Measurements from ENCODE around the gene AUTS2. TPM values are rescaled to one million over a fixed set of nuclear protein-coding genes. Genes with fewer than 3 reads are reported as not detected.

The AUTS2 gene
- total RNA-seq, 2 experiments from 2014 or later = 4.0 to 4.7 TPM

DNA sequence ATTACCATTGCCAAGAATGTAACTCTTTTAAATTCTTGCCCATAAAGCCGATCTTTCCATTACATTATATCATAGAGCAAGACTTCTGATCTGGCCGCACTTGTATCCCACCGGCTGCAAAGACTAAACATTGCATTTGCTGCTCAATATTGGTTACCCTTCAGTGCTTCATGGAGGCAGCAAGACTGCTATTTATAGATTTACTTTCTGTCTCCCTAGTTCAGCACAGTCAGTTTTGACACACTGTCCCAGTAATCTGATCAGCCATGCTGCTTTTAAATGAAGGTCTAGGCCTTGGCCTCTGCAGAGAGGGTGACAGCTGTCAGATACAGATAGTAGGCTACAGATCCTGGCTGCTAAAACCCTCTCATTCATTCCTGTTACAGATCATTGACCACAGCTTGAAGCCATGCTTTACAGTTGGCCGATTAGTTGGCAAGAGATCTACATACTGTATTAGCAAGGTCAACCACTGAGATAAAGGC is 971.1 kb downstream of the AUTS2 start:
- intact Hi-C loops (cut with micrococcal nuclease) = no loop called here
- no peak overlapping the region for H3K27ac Mint-ChIP-seq
- H3K4me1 Mint-ChIP-seq (ENCODE audit: low read depth) = no peaks in the 10 kb centered on the region
- H3K9me3 Mint-ChIP-seq = no peaks in the 10 kb centered on the region
- H3K27me3 Mint-ChIP-seq = no peaks in the 10 kb centered on the region
- H3K36me3 Mint-ChIP-seq = no peaks in the 10 kb centered on the region
- no peak overlapping the region for H3K4me3 Mint-ChIP-seq
- DNase-seq = no peak
- ChIA-PET CTCF (no interaction called here), POLR2A (no interaction called here)

DNA sequence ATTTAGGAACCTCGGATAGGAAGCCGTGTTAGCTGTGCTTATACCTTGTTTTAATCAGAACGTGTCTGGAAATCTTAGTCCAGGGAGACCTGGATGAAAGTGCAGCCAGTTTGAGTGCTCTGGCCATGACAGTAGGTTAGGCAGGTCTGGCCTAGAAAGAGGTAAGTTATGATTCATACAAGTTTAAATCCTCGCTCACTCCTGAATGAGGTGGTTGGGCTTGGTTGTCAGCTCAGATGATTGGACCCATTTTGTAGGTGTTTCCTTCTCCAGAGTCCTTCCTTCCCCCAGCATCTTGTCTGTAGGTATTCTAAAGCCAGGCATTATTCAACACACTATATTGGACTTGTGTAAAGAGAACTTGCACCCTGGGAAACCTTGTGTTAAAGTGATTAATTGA is 971.8 kb downstream of the AUTS2 start:
- H3K4me3 Mint-ChIP-seq = no peak overlapping the region
- no peak overlapping the region for H3K27ac Mint-ChIP-seq
- no peaks in the 10 kb centered on the region for H3K4me1 Mint-ChIP-seq (ENCODE audit: low read depth)
- H3K9me3 Mint-ChIP-seq = no peaks in the 10 kb centered on the region
- POLR2A ChIA-PET = no interaction called here
- CTCF ChIA-PET = no interaction called here
- intact Hi-C loops (cut with micrococcal nuclease) = no loop called here
- no peaks in the 10 kb centered on the region for H3K27me3 Mint-ChIP-seq
- H3K36me3 Mint-ChIP-seq = no peaks in the 10 kb centered on the region
- DNase-seq = no peak

DNA sequence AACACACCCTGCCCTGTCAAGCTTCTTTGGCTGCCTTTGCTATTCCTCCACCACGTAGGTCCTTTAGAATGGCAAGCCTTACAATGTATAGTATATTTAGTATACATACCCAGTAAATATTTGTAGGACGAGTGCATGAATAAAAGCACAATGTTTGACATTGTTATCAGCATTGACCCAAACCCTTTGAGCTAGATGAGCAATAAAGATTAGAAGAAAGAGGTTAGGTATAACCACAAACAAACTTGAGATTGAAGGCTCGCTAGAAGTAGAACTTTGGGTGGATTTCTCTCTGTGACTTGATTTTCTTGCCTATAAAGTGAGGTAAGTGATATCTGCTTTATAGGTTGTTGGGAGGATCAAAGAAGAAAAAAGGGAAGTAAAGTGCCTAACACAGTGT is 972.7 kb downstream of the AUTS2 start:
- no peak for DNase-seq
- ChIA-PET CTCF (no interaction called here), POLR2A (no interaction called here)
- H3K4me1 Mint-ChIP-seq (ENCODE audit: low read depth) = no peaks in the 10 kb centered on the region
- H3K36me3 Mint-ChIP-seq = no peaks in the 10 kb centered on the region
- intact Hi-C loops (cut with micrococcal nuclease) = no loop called here
- H3K27me3 Mint-ChIP-seq = no peaks in the 10 kb centered on the region
- H3K9me3 Mint-ChIP-seq = no peaks in the 10 kb centered on the region
- no peak overlapping the region for H3K27ac Mint-ChIP-seq
- H3K4me3 Mint-ChIP-seq = no peak overlapping the region

DNA sequence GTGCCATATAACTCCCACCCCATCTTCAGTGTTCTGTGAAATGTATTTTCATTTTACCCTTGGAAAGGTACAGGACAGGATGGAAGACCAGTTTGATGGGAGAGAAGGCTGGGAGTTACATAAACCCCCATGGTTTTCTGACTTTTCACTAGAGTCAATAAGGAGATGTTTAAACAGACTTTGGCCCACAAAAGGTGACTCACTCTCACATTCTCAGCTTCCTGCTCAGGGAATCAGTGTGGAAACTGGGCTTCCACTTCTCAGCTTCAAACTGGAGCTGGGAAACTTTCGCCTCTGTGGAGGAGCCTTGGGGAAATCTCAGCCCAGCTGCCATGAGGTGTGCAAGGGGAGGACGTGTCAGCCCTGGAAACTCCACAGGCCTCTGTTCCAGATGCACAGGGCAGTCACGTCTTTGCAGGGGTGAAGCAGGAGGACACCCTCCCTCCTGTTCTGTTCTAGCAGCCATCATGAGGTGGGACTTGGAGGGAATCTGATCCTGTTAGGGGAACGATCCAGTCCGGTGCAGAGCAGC is 973.2 kb downstream of the AUTS2 start:
- no peak overlapping the region for H3K27ac Mint-ChIP-seq
- intact Hi-C loops (cut with micrococcal nuclease) = no loop called here
- H3K9me3 Mint-ChIP-seq = no peaks in the 10 kb centered on the region
- no peak overlapping the region for H3K4me3 Mint-ChIP-seq
- POLR2A ChIA-PET = no interaction called here
- CTCF ChIA-PET = no interaction called here
- H3K4me1 Mint-ChIP-seq (ENCODE audit: low read depth) = no peaks in the 10 kb centered on the region
- no peaks in the 10 kb centered on the region for H3K36me3 Mint-ChIP-seq
- H3K27me3 Mint-ChIP-seq = no peaks in the 10 kb centered on the region
- DNase-seq = no peak

DNA sequence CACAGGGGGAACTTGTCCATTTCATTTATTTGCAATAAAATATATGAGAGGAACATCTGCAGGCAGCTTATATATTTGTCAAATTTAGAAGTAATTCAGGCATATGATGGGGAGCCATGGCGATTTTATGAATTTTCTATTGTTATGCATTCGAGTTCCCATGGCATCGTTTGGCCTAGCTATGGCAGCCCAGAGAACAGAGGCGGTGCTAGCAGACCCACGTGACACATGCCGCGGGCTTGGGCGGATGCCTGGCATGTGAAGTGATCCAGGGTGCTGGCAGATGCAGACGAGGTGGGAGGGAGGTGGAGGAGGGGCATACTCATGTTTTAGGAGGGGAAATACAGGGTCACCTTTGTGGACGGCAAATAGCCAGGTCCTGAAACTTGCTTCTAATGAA is 973.7 kb downstream of the AUTS2 start:
- Mint-ChIP-seq H3K4me1 (ENCODE audit: low read depth) (no peaks in the 10 kb centered on the region), H3K27me3 (no peaks in the 10 kb centered on the region), H3K9me3 (no peaks in the 10 kb centered on the region), H3K27ac (no peak overlapping the region), H3K4me3 (no peak overlapping the region), H3K36me3 (no peaks in the 10 kb centered on the region)
- POLR2A ChIA-PET = no interaction called here
- no peak for DNase-seq
- CTCF ChIA-PET = no interaction called here
- intact Hi-C loops (cut with micrococcal nuclease) = no loop called here

DNA sequence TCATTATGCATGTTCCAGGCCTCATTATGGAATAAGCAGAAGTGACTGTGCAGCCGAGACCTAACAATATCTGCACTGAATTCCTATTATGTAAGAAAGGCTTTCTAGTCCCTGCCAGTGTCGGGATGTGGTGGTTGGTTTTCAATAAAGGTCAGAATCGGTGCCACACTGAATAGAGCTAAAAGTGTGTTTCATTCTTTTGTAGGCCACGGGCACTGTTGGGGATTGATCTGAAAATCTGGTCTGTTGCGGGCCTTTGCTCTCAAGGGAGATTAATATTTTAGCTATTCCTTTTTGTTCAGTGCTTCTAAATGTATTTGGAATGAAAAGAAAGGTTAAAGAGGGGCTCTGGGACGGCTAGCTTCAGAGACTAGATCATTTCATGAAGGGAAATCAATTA is 974.3 kb downstream of the AUTS2 start:
- Mint-ChIP-seq H3K27ac (no peak overlapping the region), H3K4me1 (ENCODE audit: low read depth) (no peaks in the 10 kb centered on the region), H3K4me3 (no peak overlapping the region), H3K9me3 (no peaks in the 10 kb centered on the region), H3K36me3 (no peaks in the 10 kb centered on the region), H3K27me3 (no peaks in the 10 kb centered on the region)
- CTCF ChIA-PET = no interaction called here
- POLR2A ChIA-PET = no interaction called here
- no peak for DNase-seq
- intact Hi-C loops (cut with micrococcal nuclease) = no loop called here

DNA sequence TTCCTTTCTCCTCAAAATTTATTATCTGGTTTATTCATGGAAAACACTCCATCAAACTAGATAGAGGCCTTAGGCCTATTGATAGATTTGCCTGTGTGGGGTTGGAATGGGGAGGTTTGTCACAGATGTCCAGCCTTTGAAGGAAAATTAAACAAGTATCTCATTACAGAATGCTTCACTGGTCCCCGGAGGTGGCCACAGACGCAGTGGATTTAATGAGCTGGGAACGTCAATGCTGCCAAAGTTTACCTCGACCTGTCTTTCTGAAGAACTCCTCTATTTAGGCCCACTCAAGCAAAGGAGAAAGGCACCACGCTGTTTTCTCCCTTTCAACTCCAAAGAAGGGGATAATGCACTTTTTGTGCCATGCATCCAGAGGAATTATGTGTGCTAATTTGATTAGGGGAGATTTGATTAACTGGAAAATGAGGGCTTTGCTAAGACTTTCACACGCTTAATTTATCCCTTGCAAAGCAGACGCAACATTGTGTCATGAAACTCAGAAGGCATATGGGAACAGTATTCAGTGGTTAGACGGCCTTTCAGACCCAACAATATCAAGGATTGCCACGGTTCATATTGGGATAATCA is 974.9 kb downstream of the AUTS2 start:
- no peak for DNase-seq
- H3K27me3 Mint-ChIP-seq = no peaks in the 10 kb centered on the region
- H3K36me3 Mint-ChIP-seq = no peaks in the 10 kb centered on the region
- intact Hi-C loops (cut with micrococcal nuclease) = no loop called here
- H3K4me3 Mint-ChIP-seq = no peak overlapping the region
- H3K9me3 Mint-ChIP-seq = peaks cover 3% of the 10 kb centered on the region
- CTCF ChIA-PET = no interaction called here
- H3K4me1 Mint-ChIP-seq (ENCODE audit: low read depth) = no peaks in the 10 kb centered on the region
- POLR2A ChIA-PET = no interaction called here
- H3K27ac Mint-ChIP-seq = no peak overlapping the region

DNA sequence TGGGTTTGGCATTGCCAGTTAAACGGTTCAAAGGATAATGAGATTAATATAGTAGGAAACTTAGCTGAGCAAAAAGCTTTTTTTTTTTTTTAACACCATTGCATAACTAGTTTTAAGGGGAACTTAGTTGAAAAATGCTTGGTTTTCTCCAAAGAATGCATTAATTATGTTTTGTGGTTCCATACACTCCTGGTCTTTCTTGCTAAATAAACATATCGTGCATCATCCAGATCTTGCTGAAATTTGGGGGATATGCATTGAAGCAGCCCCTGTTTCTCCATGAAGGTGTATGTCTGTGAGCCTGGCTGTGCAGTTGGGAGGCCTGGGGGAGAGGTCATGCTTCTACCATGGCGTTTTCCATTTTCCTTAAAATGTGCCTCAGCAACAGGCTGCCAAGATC is 975.4 kb downstream of the AUTS2 start:
- ChIA-PET POLR2A (no interaction called here), CTCF (no interaction called here)
- no peaks in the 10 kb centered on the region for H3K4me1 Mint-ChIP-seq (ENCODE audit: low read depth)
- intact Hi-C loops (cut with micrococcal nuclease) = no loop called here
- peaks cover 6% of the 10 kb centered on the region for H3K9me3 Mint-ChIP-seq
- no peak overlapping the region for H3K4me3 Mint-ChIP-seq
- no peaks in the 10 kb centered on the region for H3K36me3 Mint-ChIP-seq
- no peaks in the 10 kb centered on the region for H3K27me3 Mint-ChIP-seq
- no peak for DNase-seq
- H3K27ac Mint-ChIP-seq = no peak overlapping the region

DNA sequence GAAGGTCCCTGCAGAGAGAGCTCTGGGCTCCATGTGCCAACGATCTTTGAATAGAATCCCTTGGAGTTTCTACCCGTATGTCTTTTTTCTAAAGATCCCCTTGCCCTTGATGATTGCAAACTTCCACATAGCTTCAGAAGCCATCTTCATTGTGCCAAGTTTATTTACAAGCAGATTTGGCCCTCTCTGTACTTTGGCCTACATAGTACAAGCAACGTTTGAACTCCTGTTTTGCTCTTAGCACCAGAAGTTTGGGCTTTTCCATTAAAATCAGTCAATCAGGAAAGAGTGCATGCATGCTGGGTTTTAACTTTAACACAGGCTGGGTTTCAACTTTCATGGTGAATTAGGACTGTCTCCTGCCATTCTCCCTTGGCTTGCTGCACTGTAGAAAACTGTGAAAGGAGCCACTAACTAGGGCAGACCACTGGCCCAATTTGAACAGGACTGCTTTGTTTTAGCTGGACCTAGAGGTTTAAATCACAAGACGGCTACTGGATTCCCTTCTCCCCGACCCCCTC is 976.1 kb downstream of the AUTS2 start:
- POLR2A ChIA-PET = no interaction called here
- H3K9me3 Mint-ChIP-seq = peaks cover 6% of the 10 kb centered on the region
- no peaks in the 10 kb centered on the region for H3K4me1 Mint-ChIP-seq (ENCODE audit: low read depth)
- CTCF ChIA-PET = no interaction called here
- intact Hi-C loops (cut with micrococcal nuclease) = no loop called here
- H3K27me3 Mint-ChIP-seq = no peaks in the 10 kb centered on the region
- no peaks in the 10 kb centered on the region for H3K36me3 Mint-ChIP-seq
- no peak overlapping the region for H3K27ac Mint-ChIP-seq
- H3K4me3 Mint-ChIP-seq = no peak overlapping the region
- no peak for DNase-seq

DNA sequence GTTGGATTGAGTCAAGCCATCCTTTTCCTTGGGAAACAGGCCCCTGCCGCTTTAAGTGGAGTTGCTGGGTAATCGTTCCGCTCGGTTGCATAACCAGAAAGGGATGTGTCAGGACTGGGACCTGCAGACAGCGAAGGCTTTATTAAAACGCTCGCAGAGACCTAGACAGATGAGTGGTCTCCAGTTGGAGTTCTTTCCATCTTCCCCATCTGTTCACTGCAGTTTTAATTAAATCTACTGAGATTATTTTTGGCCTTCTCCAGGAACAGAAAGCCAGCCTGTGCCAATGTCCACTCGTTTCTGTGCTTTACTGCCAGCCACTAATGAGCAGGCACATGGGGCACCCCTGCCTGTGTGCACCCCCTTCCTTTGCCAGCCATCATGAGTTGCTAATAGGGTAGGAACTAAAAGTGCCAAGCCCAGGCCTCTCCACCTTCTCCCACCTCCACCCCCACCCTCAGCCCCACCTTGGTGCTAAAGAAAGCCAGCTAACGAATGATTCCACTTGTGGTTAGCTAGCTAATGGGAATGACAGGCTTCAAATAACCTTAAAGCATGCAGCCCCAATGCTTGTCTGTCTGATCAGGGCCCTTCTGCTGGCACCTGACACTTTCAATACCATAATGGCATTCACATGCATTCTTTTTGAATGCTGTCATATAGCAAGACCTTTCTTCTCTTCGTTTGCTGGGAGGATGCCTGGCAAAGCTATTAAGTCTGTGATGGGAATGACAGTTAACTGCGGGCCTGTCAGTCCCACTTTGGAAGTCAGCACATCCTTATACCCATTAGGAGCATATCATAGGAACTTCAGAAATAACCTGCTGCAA is 976.9 kb downstream of the AUTS2 start:
- Mint-ChIP-seq H3K36me3 (no peaks in the 10 kb centered on the region), H3K4me1 (ENCODE audit: low read depth) (no peaks in the 10 kb centered on the region), H3K27ac (no peak overlapping the region), H3K27me3 (no peaks in the 10 kb centered on the region), H3K9me3 (peaks cover 6% of the 10 kb centered on the region), H3K4me3 (no peak overlapping the region)
- DNase-seq = no peak
- intact Hi-C loops (cut with micrococcal nuclease) = no loop called here
- ChIA-PET POLR2A (no interaction called here), CTCF (no interaction called here)

DNA sequence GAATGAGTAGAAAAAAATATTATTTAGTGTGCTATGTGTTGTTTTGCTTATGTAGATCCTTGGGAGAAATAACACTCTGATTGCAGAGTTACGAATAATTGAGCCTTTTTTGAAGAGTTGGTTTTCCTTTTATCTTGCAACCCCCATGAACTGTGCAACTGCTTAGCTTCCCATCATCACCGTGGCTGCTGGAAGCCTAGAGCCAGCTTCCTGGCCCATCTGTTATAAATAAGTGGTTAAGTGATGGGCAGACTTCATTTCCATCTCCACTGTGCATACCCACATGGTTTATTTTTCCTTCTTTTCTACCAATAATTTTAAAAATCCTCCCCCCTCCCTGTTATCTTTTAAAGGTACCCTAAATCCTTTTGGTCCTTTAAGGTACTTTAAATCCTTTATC is 978.8 kb downstream of the AUTS2 start:
- Mint-ChIP-seq H3K4me1 (ENCODE audit: low read depth) (no peaks in the 10 kb centered on the region), H3K27me3 (no peaks in the 10 kb centered on the region), H3K36me3 (no peaks in the 10 kb centered on the region), H3K27ac (no peak overlapping the region), H3K4me3 (no peak overlapping the region), H3K9me3 (peaks cover 6% of the 10 kb centered on the region)
- no peak for DNase-seq
- ChIA-PET CTCF (no interaction called here), POLR2A (no interaction called here)
- intact Hi-C loops (cut with micrococcal nuclease) = no loop called here

DNA sequence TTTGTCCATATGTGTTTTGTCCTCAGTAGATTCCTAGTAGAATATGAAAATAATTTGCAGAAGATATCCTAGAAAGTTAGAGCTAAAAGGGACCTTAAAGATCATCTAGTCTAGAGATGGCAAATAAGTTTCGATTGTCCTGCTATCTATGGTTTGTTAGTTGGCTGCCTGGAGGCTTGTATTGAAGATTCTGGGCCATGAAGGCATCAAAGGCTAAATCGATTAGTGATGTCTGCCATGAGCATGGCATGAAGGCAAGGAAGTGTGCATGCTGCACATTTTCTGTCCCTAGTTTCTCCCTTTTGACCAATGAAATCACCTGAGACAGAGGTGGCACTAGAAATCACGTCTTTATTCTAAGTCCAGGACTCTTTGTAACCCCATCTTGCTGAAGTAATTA is 979.9 kb downstream of the AUTS2 start:
- CTCF ChIA-PET = no interaction called here
- H3K4me3 Mint-ChIP-seq = no peak overlapping the region
- POLR2A ChIA-PET = no interaction called here
- intact Hi-C loops (cut with micrococcal nuclease) = no loop called here
- H3K27me3 Mint-ChIP-seq = no peaks in the 10 kb centered on the region
- no peaks in the 10 kb centered on the region for H3K4me1 Mint-ChIP-seq (ENCODE audit: low read depth)
- H3K9me3 Mint-ChIP-seq = peaks cover 6% of the 10 kb centered on the region
- H3K36me3 Mint-ChIP-seq = no peaks in the 10 kb centered on the region
- DNase-seq = no peak
- no peak overlapping the region for H3K27ac Mint-ChIP-seq
